ENCODE data around the gene CHRNA4. TPM values are rescaled to one million over a fixed set of nuclear protein-coding genes. Genes with fewer than 3 reads are reported as not detected.

CHRNA4 gene
- total and polyA plus RNA-seq, 2 donors from 2014 or later = 0.44 to 0.67 TPM

DNA sequence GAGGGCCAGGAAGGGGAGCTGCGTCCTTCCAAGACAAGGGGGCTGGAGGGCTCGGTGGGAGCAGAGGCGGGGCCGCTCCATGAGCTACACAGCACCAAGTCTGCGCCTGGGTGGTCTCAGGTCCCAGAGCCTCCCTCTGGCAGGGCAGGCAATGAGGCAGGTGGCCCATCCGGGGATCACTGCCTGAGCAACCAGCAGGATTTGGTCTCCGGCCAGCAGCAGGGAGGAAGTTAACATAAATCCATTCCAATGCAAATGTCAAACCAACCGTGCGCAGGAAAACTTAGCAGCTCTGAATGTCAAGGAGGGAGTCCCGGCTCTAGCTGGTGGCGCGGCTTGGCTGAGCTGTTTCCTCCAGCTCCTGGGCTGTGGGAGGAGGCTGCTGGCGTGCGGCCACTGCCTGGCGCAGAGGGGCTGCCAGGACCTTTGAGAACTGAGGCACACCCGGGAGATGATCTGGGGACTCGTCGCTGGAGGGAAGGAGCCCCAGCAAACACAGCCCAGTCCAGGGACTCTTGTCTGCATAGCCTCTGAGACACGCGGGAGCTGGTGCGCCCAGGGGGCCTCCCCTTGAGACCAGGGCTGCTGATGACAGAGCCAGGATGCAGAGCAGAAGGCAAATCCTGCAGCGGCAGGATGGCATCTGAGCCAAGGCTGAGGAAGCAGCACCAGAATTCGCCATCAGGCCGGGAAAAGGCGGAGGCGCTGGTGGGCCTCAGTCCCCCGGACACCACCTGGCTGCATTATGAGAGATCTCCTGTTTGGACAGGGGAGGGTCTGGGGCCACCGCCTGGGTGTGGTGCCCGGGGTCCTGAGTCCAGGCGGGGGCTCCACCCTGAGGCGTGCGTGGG lies 33.1 kb upstream of the CHRNA4 start:
- H3K27me3 ChIP-seq (ENCODE audit: control insufficient read depth, insufficient read depth, low read length) = no peaks in the 10 kb centered on the region
- TF ChIP-seq, protein P1, sequence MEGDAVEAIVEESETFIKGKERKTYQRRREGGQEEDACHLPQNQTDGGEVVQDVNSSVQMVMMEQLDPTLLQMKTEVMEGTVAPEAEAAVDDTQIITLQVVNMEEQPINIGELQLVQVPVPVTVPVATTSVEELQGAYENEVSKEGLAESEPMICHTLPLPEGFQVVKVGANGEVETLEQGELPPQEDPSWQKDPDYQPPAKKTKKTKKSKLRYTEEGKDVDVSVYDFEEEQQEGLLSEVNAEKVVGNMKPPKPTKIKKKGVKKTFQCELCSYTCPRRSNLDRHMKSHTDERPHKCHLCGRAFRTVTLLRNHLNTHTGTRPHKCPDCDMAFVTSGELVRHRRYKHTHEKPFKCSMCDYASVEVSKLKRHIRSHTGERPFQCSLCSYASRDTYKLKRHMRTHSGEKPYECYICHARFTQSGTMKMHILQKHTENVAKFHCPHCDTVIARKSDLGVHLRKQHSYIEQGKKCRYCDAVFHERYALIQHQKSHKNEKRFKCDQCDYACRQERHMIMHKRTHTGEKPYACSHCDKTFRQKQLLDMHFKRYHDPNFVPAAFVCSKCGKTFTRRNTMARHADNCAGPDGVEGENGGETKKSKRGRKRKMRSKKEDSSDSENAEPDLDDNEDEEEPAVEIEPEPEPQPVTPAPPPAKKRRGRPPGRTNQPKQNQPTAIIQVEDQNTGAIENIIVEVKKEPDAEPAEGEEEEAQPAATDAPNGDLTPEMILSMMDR (IDR thresholded peaks at IDR 0.05; ENCODE audit: borderline replicate concordance, extremely low read depth, insufficient read depth) = no peak
- DNase-seq = peak in 4 of 5 donors; percentile 85 to 96 (median 90)
- no peak overlapping the region for H3K4me3 ChIP-seq (ENCODE audit: low read length in 3 of 3)
- no peaks in the 10 kb centered on the region for H3K36me3 ChIP-seq (ENCODE audit: control insufficient read depth in 2 of 3, insufficient read depth in 3 of 3, low read length in 3 of 3)
- H3K9ac ChIP-seq (ENCODE audit: low read length in 3 of 3) = no peak overlapping the region
- peaks cover 0 to 5% (median 0%) of the 10 kb centered on the region in 3 donors for H3K4me1 ChIP-seq (ENCODE audit: control insufficient read depth in 2 of 3, insufficient read depth in 2 of 3, low read depth in 1 of 3, low read length in 3 of 3)
- peaks cover 0 to 2% (median 0%) of the 10 kb centered on the region in 3 donors for H3K9me3 ChIP-seq (ENCODE audit: control insufficient read depth in 2 of 3, insufficient read depth in 1 of 3, low read length in 3 of 3)
- H3K27ac ChIP-seq (ENCODE audit: low read depth in 2 of 2, low read length in 2 of 2) = no peak overlapping the region
- no peak for FAIRE-seq
- intact Hi-C loops (cut with DNase I) = no loop called here

DNA sequence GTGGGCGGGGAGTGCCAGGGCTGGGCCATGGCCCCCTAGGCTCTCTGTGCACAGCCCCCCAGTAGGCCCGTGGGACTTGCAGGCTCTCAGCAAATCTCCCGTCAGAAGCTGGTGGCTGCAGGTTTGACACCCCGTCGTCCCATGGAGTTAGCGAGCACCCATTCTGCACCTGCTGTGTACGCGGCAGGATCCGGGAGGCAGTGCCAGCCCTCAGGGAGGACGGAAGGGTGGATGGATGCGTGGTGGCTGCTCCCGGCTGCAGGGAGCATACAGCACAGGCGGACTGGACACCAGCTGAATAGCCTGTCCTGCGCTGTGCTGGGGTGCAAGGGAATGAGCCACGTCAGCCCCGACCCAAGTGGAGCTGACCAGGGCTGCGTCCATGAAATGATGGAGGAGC lies 32.4 kb upstream of the CHRNA4 start:
- Histone ChIP-seq H3K27ac (ENCODE audit: low read depth in 2 of 2, low read length in 2 of 2) (no peak overlapping the region), H3K36me3 (ENCODE audit: control insufficient read depth in 2 of 3, insufficient read depth in 3 of 3, low read length in 3 of 3) (no peaks in the 10 kb centered on the region), H3K9me3 (ENCODE audit: control insufficient read depth in 2 of 3, insufficient read depth in 1 of 3, low read length in 3 of 3) (peaks cover 0 to 2% (median 0%) of the 10 kb centered on the region in 3 donors), H3K4me3 (ENCODE audit: low read length in 3 of 3) (no peak overlapping the region), H3K9ac (ENCODE audit: low read length in 3 of 3) (no peak overlapping the region), H3K27me3 (ENCODE audit: control insufficient read depth, insufficient read depth, low read length) (no peaks in the 10 kb centered on the region), H3K4me1 (ENCODE audit: control insufficient read depth in 2 of 3, insufficient read depth in 2 of 3, low read depth in 1 of 3, low read length in 3 of 3) (peaks cover 0 to 5% (median 0%) of the 10 kb centered on the region in 3 donors)
- FAIRE-seq = no peak
- DNase-seq = no peak
- intact Hi-C loops (cut with DNase I) = no loop called here
- TF ChIP-seq, protein P1 (IDR thresholded peaks at IDR 0.05; ENCODE audit: borderline replicate concordance, extremely low read depth, insufficient read depth) = no peak

DNA sequence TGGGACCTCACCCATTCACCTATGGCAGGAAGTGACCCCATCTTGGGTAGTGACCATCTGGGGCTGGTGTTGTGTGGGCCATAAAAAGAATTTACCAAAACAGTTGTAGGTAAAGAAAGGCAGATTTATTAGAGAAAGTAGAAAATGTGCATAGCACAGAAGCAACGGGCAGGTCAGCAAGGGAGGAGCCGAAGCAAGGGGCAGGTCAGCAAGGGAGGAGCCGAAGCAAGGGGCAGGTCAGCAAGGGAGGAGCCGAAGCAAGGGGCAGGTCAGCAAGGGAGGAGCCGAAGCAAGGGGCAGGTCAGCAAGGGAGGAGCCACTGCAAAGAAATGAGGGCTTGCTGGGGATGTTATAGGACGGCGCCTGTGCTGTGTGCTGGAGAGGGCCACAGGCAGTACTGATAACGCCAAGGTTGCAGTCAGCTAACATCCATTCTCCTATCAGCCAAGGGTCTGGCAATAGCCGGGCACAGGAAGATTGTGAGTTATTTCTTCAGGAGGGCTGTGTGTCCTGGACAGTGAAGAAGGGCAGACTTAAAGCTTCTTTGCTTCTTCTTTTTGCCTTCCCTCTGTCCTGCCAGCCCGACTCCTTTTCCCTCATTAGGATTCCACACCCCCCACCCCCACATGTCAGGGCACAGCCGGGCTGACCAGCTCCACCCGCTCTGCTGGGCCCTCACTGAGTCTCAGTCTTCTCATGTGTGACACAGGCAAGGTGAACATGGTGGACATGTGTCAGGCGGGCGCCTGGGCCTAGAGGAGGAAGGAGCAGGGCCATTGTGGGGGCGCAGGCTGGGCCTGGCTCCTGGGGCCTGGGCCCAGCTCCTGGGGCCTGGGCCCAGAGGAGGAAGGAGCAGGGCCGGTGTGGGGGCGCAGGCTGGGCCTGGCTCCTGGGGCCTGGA lies 31.6 kb upstream of the CHRNA4 start:
- DNase-seq (no peak), FAIRE-seq (no peak)
- intact Hi-C loops (cut with DNase I) = no loop called here
- H3K4me1 ChIP-seq (ENCODE audit: control insufficient read depth in 2 of 3, insufficient read depth in 2 of 3, low read depth in 1 of 3, low read length in 3 of 3) = peaks cover 0 to 5% (median 0%) of the 10 kb centered on the region in 3 donors
- H3K36me3 ChIP-seq (ENCODE audit: control insufficient read depth in 2 of 3, insufficient read depth in 3 of 3, low read length in 3 of 3) = no peaks in the 10 kb centered on the region
- no peak overlapping the region for H3K27ac ChIP-seq (ENCODE audit: low read depth in 2 of 2, low read length in 2 of 2)
- TF ChIP-seq, protein P1 (IDR thresholded peaks at IDR 0.05; ENCODE audit: borderline replicate concordance, extremely low read depth, insufficient read depth) = no peak
- H3K9me3 ChIP-seq (ENCODE audit: control insufficient read depth in 2 of 3, insufficient read depth in 1 of 3, low read length in 3 of 3) = peaks cover 0 to 2% (median 0%) of the 10 kb centered on the region in 3 donors
- H3K4me3 ChIP-seq (ENCODE audit: low read length in 3 of 3) = no peak overlapping the region
- H3K9ac ChIP-seq (ENCODE audit: low read length in 3 of 3) = no peak overlapping the region
- no peaks in the 10 kb centered on the region for H3K27me3 ChIP-seq (ENCODE audit: control insufficient read depth, insufficient read depth, low read length)

All from kidney (tissue), 14 donors.